Activated CD8-positive, alpha-beta memory T cell treated with anti-CD3 and anti-CD28 coated beads, Interleukin-2, amount 50 U/mL, for 1 hour (primary cell): ENCODE data around the gene ABTB2.
A peak's percentile ranks its signal among the peaks of the same experiment; 100 is the strongest.
"Not testable (repeated sequence)": the region's sequence is repeated elsewhere in the genome, so short reads cannot be mapped to it uniquely, and the experiment has no call there.

ENCODE experiments used
- DNase-seq: peaks from one replicate; pipeline ENCODE4 v3.0.0-alpha.2; 2020; ENCODE audit errors: extremely low read depth

The ABTB2 gene

GRCh38 chr11:34263441-34264091 lies 94.2 kb downstream of the ABTB2 start:
- DNase-seq = no peak

GRCh38 chr11:34262531-34263081 lies 95.2 kb downstream of the ABTB2 start:
- DNase-seq = no peak

GRCh38 chr11:34261820-34262219 lies 96.0 kb downstream of the ABTB2 start:
- DNase-seq = no peak

- no peak for DNase-seq
Measured at GRCh38 chr11:34261095-34261494, 96.7 kb downstream of the ABTB2 start.

GRCh38 chr11:34260072-34260575 lies 97.7 kb downstream of the ABTB2 start:
- DNase-seq = no peak

- no peak for DNase-seq
Measured at GRCh38 chr11:34259087-34259486, 98.7 kb downstream of the ABTB2 start.

GRCh38 chr11:34256626-34257025 lies 101.2 kb downstream of the ABTB2 start:
- no peak for DNase-seq

- no peak for DNase-seq
Measured at GRCh38 chr11:34256150-34256549, 101.7 kb downstream of the ABTB2 start.

GRCh38 chr11:34255101-34255500 lies 102.7 kb downstream of the ABTB2 start:
- DNase-seq = no peak

- DNase-seq = no peak
Measured at GRCh38 chr11:34254011-34254410, 103.8 kb downstream of the ABTB2 start.

GRCh38 chr11:34252651-34253050 lies 105.2 kb downstream of the ABTB2 start:
- no peak for DNase-seq

- DNase-seq = no peak
Measured at GRCh38 chr11:34252015-34252414, 105.8 kb downstream of the ABTB2 start.

GRCh38 chr11:34251589-34251980 lies 106.2 kb downstream of the ABTB2 start:
- DNase-seq = no peak

GRCh38 chr11:34250732-34251588 lies 106.8 kb downstream of the ABTB2 start:
- DNase-seq = peak; percentile 58

- DNase-seq = no peak
Measured at GRCh38 chr11:34250211-34250610, 107.6 kb downstream of the ABTB2 start.

- no peak for DNase-seq
Measured at GRCh38 chr11:34249439-34249838, 108.4 kb downstream of the ABTB2 start.

GRCh38 chr11:34246511-34246910 lies 111.3 kb downstream of the ABTB2 start:
- DNase-seq = not testable (repeated sequence)

- no peak for DNase-seq
Measured at GRCh38 chr11:34245041-34245440, 112.8 kb downstream of the ABTB2 start.

GRCh38 chr11:34243600-34244464 lies 114.0 kb downstream of the ABTB2 start:
- no peak for DNase-seq

- no peak for DNase-seq
Measured at GRCh38 chr11:34242037-34242625, 115.7 kb downstream of the ABTB2 start.

GRCh38 chr11:34240150-34240494 lies 117.7 kb downstream of the ABTB2 start:
- DNase-seq = no peak
